GM21576 (cell line): ENCODE measurements around the gene HOXA9.

ENCODE experiments used
- ATAC-seq: cut with Tn5 transposase; IDR thresholded peaks from one replicate; pipeline ENCODE4 v1.9.1; 2021; ENCODE audit warnings: mild to moderate bottlenecking, moderate library complexity; ENCODE audit not compliant: unreplicated experiment

HOXA9 gene

GRCh38 chr7:27201580-27202017 lies 36.3 kb upstream of the HOXA9 start:
- ATAC-seq, result no peak

GRCh38 chr7:27200761-27201579 lies 35.6 kb upstream of the HOXA9 start:
- ATAC-seq, result no peak

- no peak for ATAC-seq
These were observed 34.8 kb upstream of the HOXA9 start, which contains the start of gene HOXA13 for GRCh38 chr7:27199849-27200760. Gene HOXA13 (minus strand): TSS chr7:27200091. CDS start chr7:27200077, 14 bp downstream.

GRCh38 chr7:27198871-27199801 lies 33.8 kb upstream of the HOXA9 start:
- ATAC-seq, result no peak

GRCh38 chr7:27198138-27198841 lies 33.0 kb upstream of the HOXA9 start:
- no peak for ATAC-seq

GRCh38 chr7:27197137-27198042 lies 32.1 kb upstream of the HOXA9 start:
- ATAC-seq, result no peak

- no peak for ATAC-seq
These were observed 31.0 kb upstream of the HOXA9 start for GRCh38 chr7:27196287-27196767.

- no peak for ATAC-seq
These were observed 29.5 kb upstream of the HOXA9 start for GRCh38 chr7:27194686-27195379.

- ATAC-seq, result no peak
These were observed 28.6 kb upstream of the HOXA9 start for GRCh38 chr7:27194002-27194352.

- no peak for ATAC-seq
These were observed 28.1 kb upstream of the HOXA9 start for GRCh38 chr7:27193335-27194001.

GRCh38 chr7:27192546-27193334 lies 27.4 kb upstream of the HOXA9 start:
- no peak for ATAC-seq

- no peak for ATAC-seq
These were observed 26.7 kb upstream of the HOXA9 start for GRCh38 chr7:27191833-27192545.

GRCh38 chr7:27191161-27191731 lies 25.9 kb upstream of the HOXA9 start:
- no peak for ATAC-seq

GRCh38 chr7:27189997-27190748 lies 24.8 kb upstream of the HOXA9 start:
- no peak for ATAC-seq

GRCh38 chr7:27189295-27189996 lies 24.1 kb upstream of the HOXA9 start:
- no peak for ATAC-seq
